MCF 10A (cell line): ENCODE results near the gene SMAD6. TPM values are rescaled to one million over a fixed set of nuclear protein-coding genes. Genes with fewer than 3 reads are reported as not detected.

ENCODE experiments used
- BruUV-seq: library from RNA; stranded (reverse); fragments of 400-500 nt; replicated peaks from 2 replicates; lab custom pipeline; 2021; lab: Mats Ljungman, UMichigan
- CTCF ChIA-PET: fragments of 300-600 bp; sonication (Branson Sonifier 250); formaldehyde crosslinking; extraction: SDS; loops from one replicate; lab custom pipeline; 2021; ENCODE audit warnings: antibody characterized with exemption, inconsistent platforms; lab: Yijun Ruan, JAX
- POLR2A ChIA-PET: fragments of 300-600, 350-650 bp; sonication (Branson Sonifier 250); formaldehyde crosslinking; extraction: SDS; loops from one replicate; lab custom pipeline; 2020; ENCODE audit warnings: antibody characterized with exemption, inconsistent platforms; lab: Yijun Ruan, JAX
- DNase-seq: peaks from one replicate; pipeline ENCODE4 v3.0.0-alpha.2; 2018; ENCODE audit not compliant: unreplicated experiment
- H3K27ac Mint-ChIP-seq: one replicate; pipeline ENCODE4 v1.8.0; 2022; ENCODE audit warnings: mild to moderate bottlenecking, low read depth, mixed read lengths; ENCODE audit not compliant: unreplicated experiment
- H3K27me3 Mint-ChIP-seq: one replicate; pipeline ENCODE4 v1.8.0; 2022; ENCODE audit warnings: mixed read lengths; ENCODE audit not compliant: insufficient read depth, unreplicated experiment
- H3K36me3 Mint-ChIP-seq: one replicate; pipeline ENCODE4 v1.8.0; 2022; ENCODE audit warnings: mild to moderate bottlenecking, moderate library complexity, mixed read lengths; ENCODE audit not compliant: insufficient read depth, unreplicated experiment
- H3K4me1 Mint-ChIP-seq: one replicate; pipeline ENCODE4 v1.8.0; 2022; ENCODE audit warnings: mixed read lengths; ENCODE audit not compliant: insufficient read depth, unreplicated experiment
- H3K4me3 Mint-ChIP-seq: one replicate; pipeline ENCODE4 v1.8.0; 2022; ENCODE audit warnings: mild to moderate bottlenecking, moderate library complexity, mixed read lengths; ENCODE audit not compliant: unreplicated experiment
- H3K9me3 Mint-ChIP-seq: one replicate; pipeline ENCODE4 v1.8.0; 2022; ENCODE audit warnings: mixed read lengths; ENCODE audit not compliant: unreplicated experiment
- intact Hi-C: fragments of 100-400 bp; cut with micrococcal nuclease; formaldehyde crosslinking; loops from 2 replicates; pipeline ENCODE4 v1.14.1; 2022
- total RNA-seq: library from RNA; stranded (reverse); gene quantifications from 2 replicates; pipeline ENCODE4 v1.2.3, GENCODE V29; 2022
- TF ChIP-seq, protein P1 (sequence below): fragments of 200-600 bp; IDR thresholded peaks from one replicate; pipeline ENCODE4 v1.8.0; 2022; ENCODE audit warnings: antibody characterized with exemption, mild to moderate bottlenecking; ENCODE audit not compliant: unreplicated experiment

SMAD6 gene
- total RNA-seq, 1 experiment from 2014 or later: not detected

DNA sequence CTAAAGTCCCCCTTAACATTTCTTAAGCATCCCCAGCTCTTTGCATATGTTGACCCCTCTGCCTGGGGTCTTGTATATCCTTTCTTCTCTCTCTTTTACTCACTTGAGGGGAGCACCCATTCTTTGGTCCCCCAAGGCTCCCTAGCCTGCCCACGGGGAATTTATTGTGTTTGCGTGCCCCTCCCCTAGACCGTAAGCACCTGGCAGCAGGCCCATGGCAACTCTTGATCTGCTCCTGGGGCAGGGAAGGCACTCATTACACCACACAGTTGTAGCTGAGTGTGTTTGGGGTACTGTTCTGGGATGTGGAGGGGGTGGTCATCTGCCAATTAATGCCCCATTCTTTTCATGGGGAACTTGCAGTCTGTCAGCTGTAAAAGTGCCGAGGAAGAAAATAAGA is 27.3 kb upstream of the SMAD6 start:
- no peaks in the 10 kb centered on the region for H3K9me3 Mint-ChIP-seq
- intact Hi-C loops: no loop called here
- BruUV-seq: no TSS peak
- no peak for DNase-seq
- no peaks in the 10 kb centered on the region for H3K27me3 Mint-ChIP-seq
- no peak overlapping the region for H3K27ac Mint-ChIP-seq
- TF ChIP-seq, protein P1, sequence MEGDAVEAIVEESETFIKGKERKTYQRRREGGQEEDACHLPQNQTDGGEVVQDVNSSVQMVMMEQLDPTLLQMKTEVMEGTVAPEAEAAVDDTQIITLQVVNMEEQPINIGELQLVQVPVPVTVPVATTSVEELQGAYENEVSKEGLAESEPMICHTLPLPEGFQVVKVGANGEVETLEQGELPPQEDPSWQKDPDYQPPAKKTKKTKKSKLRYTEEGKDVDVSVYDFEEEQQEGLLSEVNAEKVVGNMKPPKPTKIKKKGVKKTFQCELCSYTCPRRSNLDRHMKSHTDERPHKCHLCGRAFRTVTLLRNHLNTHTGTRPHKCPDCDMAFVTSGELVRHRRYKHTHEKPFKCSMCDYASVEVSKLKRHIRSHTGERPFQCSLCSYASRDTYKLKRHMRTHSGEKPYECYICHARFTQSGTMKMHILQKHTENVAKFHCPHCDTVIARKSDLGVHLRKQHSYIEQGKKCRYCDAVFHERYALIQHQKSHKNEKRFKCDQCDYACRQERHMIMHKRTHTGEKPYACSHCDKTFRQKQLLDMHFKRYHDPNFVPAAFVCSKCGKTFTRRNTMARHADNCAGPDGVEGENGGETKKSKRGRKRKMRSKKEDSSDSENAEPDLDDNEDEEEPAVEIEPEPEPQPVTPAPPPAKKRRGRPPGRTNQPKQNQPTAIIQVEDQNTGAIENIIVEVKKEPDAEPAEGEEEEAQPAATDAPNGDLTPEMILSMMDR: no peak
- ChIA-PET POLR2A (no interaction called here), CTCF (interaction anchor here (1.0 to 1.1 kb wide), 2 partner anchors 11 to 56 kb away, joined by 3 to 4 read pairs; no protein-coding TSS in a partner anchor)
- peaks cover 10% of the 10 kb centered on the region for H3K4me1 Mint-ChIP-seq
- H3K36me3 Mint-ChIP-seq: no peaks in the 10 kb centered on the region
- H3K4me3 Mint-ChIP-seq: no peak overlapping the region

DNA sequence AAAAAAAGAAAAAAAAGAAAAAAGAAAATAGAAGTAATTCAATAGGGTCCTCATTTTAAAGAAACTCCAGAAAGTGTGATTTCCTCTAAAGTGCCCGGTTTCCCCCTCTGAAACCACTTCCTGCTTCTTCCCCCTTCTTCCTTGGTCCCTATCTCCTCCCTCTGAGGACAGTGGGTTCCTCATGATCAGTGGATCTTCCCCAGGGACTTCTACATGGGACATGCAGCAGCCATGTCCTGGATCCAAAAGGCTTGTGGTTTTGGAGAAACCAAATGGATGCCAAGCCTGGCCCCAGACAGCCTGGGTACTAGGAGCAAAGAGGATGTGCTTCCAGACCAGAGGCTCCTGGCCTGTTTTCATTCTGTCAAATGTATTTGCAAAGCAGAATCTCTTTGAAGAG is 26.6 kb upstream of the SMAD6 start:
- peaks cover 9% of the 10 kb centered on the region for H3K4me1 Mint-ChIP-seq
- no peak for DNase-seq
- no TSS peak for BruUV-seq
- no peak overlapping the region for H3K27ac Mint-ChIP-seq
- TF ChIP-seq, protein P1: no peak
- no peaks in the 10 kb centered on the region for H3K9me3 Mint-ChIP-seq
- intact Hi-C loops: no loop called here
- H3K27me3 Mint-ChIP-seq: no peaks in the 10 kb centered on the region
- H3K36me3 Mint-ChIP-seq: no peaks in the 10 kb centered on the region
- no peak overlapping the region for H3K4me3 Mint-ChIP-seq
- POLR2A ChIA-PET: no interaction called here
- CTCF ChIA-PET: no interaction called here

DNA sequence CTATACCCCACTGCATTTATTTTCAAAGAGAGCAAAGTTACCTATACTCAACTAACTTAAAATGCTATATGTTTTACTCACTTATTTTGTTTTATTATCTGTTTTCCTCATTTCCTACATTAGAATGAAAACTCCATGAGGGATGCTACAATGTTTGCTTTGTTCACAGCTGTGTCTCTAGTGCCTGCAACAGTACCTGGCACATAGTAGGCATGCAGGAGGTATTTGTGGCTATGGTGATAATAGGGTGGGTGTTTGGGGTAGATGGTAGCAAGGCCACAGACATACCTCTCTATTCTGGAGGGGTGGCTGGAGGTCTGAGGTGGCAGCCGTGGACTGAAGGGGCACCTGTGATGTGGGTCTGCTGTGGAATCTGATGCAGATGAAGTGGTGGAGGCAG is 24.7 kb upstream of the SMAD6 start:
- Mint-ChIP-seq H3K4me3 (no peak overlapping the region), H3K27me3 (no peaks in the 10 kb centered on the region), H3K9me3 (no peaks in the 10 kb centered on the region), H3K27ac (no peak overlapping the region), H3K36me3 (no peaks in the 10 kb centered on the region), H3K4me1 (no peaks in the 10 kb centered on the region)
- DNase-seq: no peak
- ChIA-PET POLR2A (interaction anchor here (0.7 kb wide), 1 partner anchor 97 kb away, joined by 3 read pairs; no protein-coding TSS in a partner anchor), CTCF (no interaction called here)
- no TSS peak for BruUV-seq
- intact Hi-C loops: no loop called here
- TF ChIP-seq, protein P1: no peak

DNA sequence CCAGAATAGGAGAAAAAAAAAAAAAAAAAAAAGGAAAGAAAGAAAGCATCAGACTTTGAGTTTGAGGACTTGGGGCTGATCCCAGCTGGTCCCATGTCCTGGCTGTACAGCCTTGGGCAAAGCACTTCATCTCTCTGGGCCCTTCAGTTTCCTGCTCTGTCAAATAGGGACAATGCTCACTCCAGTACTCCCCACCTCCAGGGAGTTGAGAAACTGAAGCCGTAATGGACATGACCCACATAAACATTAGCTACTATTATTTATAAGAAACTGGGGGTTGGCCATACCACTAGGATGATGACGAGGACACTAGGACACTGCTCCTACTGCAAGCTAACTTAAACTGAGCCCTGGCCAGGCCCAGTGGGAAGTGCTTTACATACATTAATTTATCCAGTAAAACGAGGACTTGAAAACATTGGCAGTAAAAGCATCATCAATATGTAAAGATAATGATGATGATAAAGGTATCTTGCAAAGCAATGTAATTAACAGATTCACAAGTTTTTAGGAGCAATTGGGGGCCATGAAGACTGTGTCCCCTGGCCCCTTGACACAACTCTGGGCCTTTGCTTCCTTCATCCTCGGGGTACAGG is 22.9 kb upstream of the SMAD6 start:
- POLR2A ChIA-PET: no interaction called here
- no peak overlapping the region for H3K27ac Mint-ChIP-seq
- TF ChIP-seq, protein P1: no peak

More for the DNA sequence above, 22.9 kb upstream of the SMAD6 start:
- no peaks in the 10 kb centered on the region for H3K36me3 Mint-ChIP-seq
- CTCF ChIA-PET: interaction anchor here (0.5 to 1.0 kb wide), 2 partner anchors 42 to 61 kb away, joined by 3 read pairs; no protein-coding TSS in a partner anchor
- intact Hi-C loops: no loop called here
- no peak overlapping the region for H3K4me3 Mint-ChIP-seq
- H3K27me3 Mint-ChIP-seq: no peaks in the 10 kb centered on the region
- BruUV-seq: no TSS peak
- H3K9me3 Mint-ChIP-seq: peaks cover 7% of the 10 kb centered on the region
- no peaks in the 10 kb centered on the region for H3K4me1 Mint-ChIP-seq
- DNase-seq: no peak
